ENCODE measurements around the gene FTO. TPM values are rescaled to one million over a fixed set of nuclear protein-coding genes. Genes with fewer than 3 reads are reported as not detected.

FTO gene
- total RNA-seq, 1 donor from 2014 or later = 196 TPM

GRCh38 chr16:54000361-54000760, 296.4 kb downstream of the FTO start:
- no peak for DNase-seq (ENCODE audit: low read depth)

- no peak for DNase-seq (ENCODE audit: low read depth)
These were observed 302.7 kb downstream of the FTO start for GRCh38 chr16:54006693-54007092.

- DNase-seq (ENCODE audit: low read depth) = no peak
These were observed 303.5 kb downstream of the FTO start for GRCh38 chr16:54007504-54007903.

- no peak for DNase-seq (ENCODE audit: low read depth)
These were observed 305.7 kb downstream of the FTO start for GRCh38 chr16:54009464-54010176.

GRCh38 chr16:54015147-54015546, 311.2 kb downstream of the FTO start:
- DNase-seq (ENCODE audit: low read depth) = peak; percentile 91

GRCh38 chr16:54022362-54022761, 318.4 kb downstream of the FTO start:
- DNase-seq (ENCODE audit: low read depth) = no peak

- no peak for DNase-seq (ENCODE audit: low read depth)
These were observed 322.5 kb downstream of the FTO start for GRCh38 chr16:54026456-54026855.

GRCh38 chr16:54027062-54027461, 323.1 kb downstream of the FTO start:
- peak; percentile 20 for DNase-seq (ENCODE audit: low read depth)

- DNase-seq (ENCODE audit: low read depth) = no peak
These were observed 323.6 kb downstream of the FTO start for GRCh38 chr16:54027558-54027957.

GRCh38 chr16:54027995-54028394, 324.0 kb downstream of the FTO start:
- DNase-seq (ENCODE audit: low read depth) = no peak

GRCh38 chr16:54030451-54030850, 326.5 kb downstream of the FTO start:
- DNase-seq (ENCODE audit: low read depth) = no peak

GRCh38 chr16:54031107-54031760, 327.3 kb downstream of the FTO start:
- no peak for DNase-seq (ENCODE audit: low read depth)

- DNase-seq (ENCODE audit: low read depth) = no peak
These were observed 329.8 kb downstream of the FTO start for GRCh38 chr16:54033747-54034146.

GRCh38 chr16:54034684-54035083, 330.7 kb downstream of the FTO start:
- no peak for DNase-seq (ENCODE audit: low read depth)

- DNase-seq (ENCODE audit: low read depth) = no peak
These were observed 336.5 kb downstream of the FTO start for GRCh38 chr16:54040480-54040879.

GRCh38 chr16:54040975-54041374, 337.0 kb downstream of the FTO start:
- DNase-seq (ENCODE audit: low read depth) = no peak

- no peak for DNase-seq (ENCODE audit: low read depth)
These were observed 344.9 kb downstream of the FTO start for GRCh38 chr16:54048586-54049495.

GRCh38 chr16:54049591-54050458, 345.9 kb downstream of the FTO start:
- no peak for DNase-seq (ENCODE audit: low read depth)

- DNase-seq (ENCODE audit: low read depth) = no peak
These were observed 346.7 kb downstream of the FTO start for GRCh38 chr16:54050459-54051210.

GRCh38 chr16:54051821-54052220, 347.9 kb downstream of the FTO start:
- DNase-seq (ENCODE audit: low read depth) = no peak

- DNase-seq (ENCODE audit: low read depth) = no peak
These were observed 348.3 kb downstream of the FTO start for GRCh38 chr16:54052271-54052670.
